ENCODE measurements around the gene LPCAT3. TPM values are rescaled to one million over a fixed set of nuclear protein-coding genes. Genes with fewer than 3 reads are reported as not detected.

The LPCAT3 gene
- total and polyA plus RNA-seq, 2 of the 13 experiments (the other 11 are each of a cell fraction or from before 2014, with no cell fraction given): 44.5 to 64.3 TPM

GRCh38 chr12:6944381-6945186 is 73.7 kb downstream of the LPCAT3 start (continued):
- peak; percentile 33; the same call in 1 of the 2 replicates for TF ChIP-seq TAF1 (CRISPR knock-in tag; IDR thresholded peaks at IDR 0.05)
- no peak for TF ChIP-seq BRCA1 (CRISPR knock-in tag; IDR thresholded peaks at IDR 0.05)
- peak; percentile 15; the same call in 1 of the 2 replicates for TF ChIP-seq ZNF792 (CRISPR knock-in tag; IDR thresholded peaks at IDR 0.05)
- TF ChIP-seq ZSCAN9 (CRISPR knock-in tag; IDR thresholded peaks at IDR 0.05; ENCODE audit: borderline replicate concordance): peak; percentile 51; the same call in 1 of the 2 replicates
- TF ChIP-seq ZNF629 (CRISPR knock-in tag; conservative IDR thresholded peaks at IDR 0.05): 0 out of 2 replicates have a peak, but pooled peaks have one; percentile 27
- no peak for TF ChIP-seq ZNF468 (CRISPR knock-in tag; IDR thresholded peaks at IDR 0.05)
- TF ChIP-seq ZNF292 (CRISPR knock-in tag; IDR thresholded peaks at IDR 0.05; ENCODE audit: borderline replicate concordance, low read depth): peak; percentile 66; the same call in 1 of the 2 replicates
- TF ChIP-seq ZBTB39 (CRISPR knock-in tag; IDR thresholded peaks at IDR 0.05): no peak
- TF ChIP-seq EZH2 (conservative IDR thresholded peaks at IDR 0.05; ENCODE audit: low read depth, low read length): no peak
- 0 out of 2 replicates have a peak, but pooled peaks have one; percentile 53 for TF ChIP-seq CREB3 (CRISPR knock-in tag; IDR thresholded peaks at IDR 0.05)
- no peak for TF ChIP-seq ETS1 (CRISPR knock-in tag; IDR thresholded peaks at IDR 0.05)
- no peak for TF ChIP-seq KLF9 (CRISPR knock-in tag; IDR thresholded peaks at IDR 0.05; ENCODE audit: low read depth)
- no peak for TF ChIP-seq CREM (IDR thresholded peaks at IDR 0.05)
- no peak for TF ChIP-seq CREM (CRISPR knock-in tag; IDR thresholded peaks at IDR 0.05)
- TF ChIP-seq PRDM10 (CRISPR knock-in tag; IDR thresholded peaks at IDR 0.05; ENCODE audit: low read depth): no peak
- peak; percentile 57; the same call in 1 of the 2 replicates for TF ChIP-seq ZSCAN31 (CRISPR knock-in tag; IDR thresholded peaks at IDR 0.05; ENCODE audit: low read depth)
- TF ChIP-seq PLSCR1 (CRISPR knock-in tag; IDR thresholded peaks at IDR 0.05; ENCODE audit: borderline replicate concordance): no peak
- no peak for TF ChIP-seq HBP1 (CRISPR knock-in tag; IDR thresholded peaks at IDR 0.05; ENCODE audit: low read depth)
- TF ChIP-seq RAD21 (CRISPR knock-in tag; IDR thresholded peaks at IDR 0.05): peak; percentile 81
- TF ChIP-seq ZNF746 (CRISPR knock-in tag; IDR thresholded peaks at IDR 0.05): peak; percentile 65; the same call in 1 of the 2 replicates

Measured in HepG2 (cell line).